Neuron (in vitro differentiated cells): ENCODE measurements around the gene PTPRG.

ENCODE experiments used
- H2AFZ ChIP-seq: one replicate; pipeline ENCODE4 v1.6.1; 2013; ENCODE audit warnings: low read depth, mild to moderate bottlenecking, inconsistent platforms, low read length, moderate library complexity
- H3K27me3 ChIP-seq: one replicate; pipeline ENCODE4 v1.6.1; 2013; ENCODE audit warnings: low read length; ENCODE audit not compliant: insufficient read depth
- H3K36me3 ChIP-seq: one replicate; pipeline ENCODE4 v1.6.1; 2013; ENCODE audit warnings: low read length; ENCODE audit not compliant: insufficient read depth
- H3K4me1 ChIP-seq: one replicate; pipeline ENCODE4 v1.6.1; 2013; ENCODE audit warnings: low read length; ENCODE audit not compliant: insufficient read depth
- H3K4me3 ChIP-seq: 2 replicates; pipeline ENCODE4 v1.5.1; 2013; ENCODE audit warnings: mild to moderate bottlenecking, low read length, moderate library complexity
- H3K9me3 ChIP-seq: one replicate; pipeline ENCODE4 v1.6.1; 2013; ENCODE audit warnings: low read length

PTPRG gene

GRCh38 chr3:61729038-61729634 lies 167.8 kb downstream of the PTPRG start:
- Histone ChIP-seq H3K27me3 (no peaks in the 10 kb centered on the region), H3K36me3 (no peaks in the 10 kb centered on the region), H3K4me3 (no peak overlapping the region), H3K4me1 (peaks cover 6% of the 10 kb centered on the region), H2AFZ (no peak overlapping the region), H3K9me3 (no peaks in the 10 kb centered on the region)

DNA sequence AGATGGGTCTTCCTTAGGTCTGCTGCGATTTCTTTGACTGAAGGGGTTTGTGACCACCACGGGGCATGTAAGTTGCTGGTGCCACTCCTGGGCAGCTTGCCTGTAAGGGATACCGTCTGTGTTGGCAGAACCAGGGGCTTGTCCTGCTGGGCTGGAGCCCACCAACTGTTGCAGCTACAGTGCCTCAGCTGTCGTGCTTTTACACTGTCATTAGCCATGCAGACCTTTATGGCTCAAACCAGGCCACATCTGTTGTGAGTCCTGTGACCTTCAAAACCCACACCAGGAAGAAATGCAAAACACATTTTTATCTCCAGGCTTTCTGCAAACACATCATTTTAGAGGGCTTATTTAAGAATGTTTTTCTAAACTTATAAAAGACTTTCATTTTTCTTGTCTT lies 168.7 kb downstream of the PTPRG start:
- no peak overlapping the region for H3K4me3 ChIP-seq
- no peaks in the 10 kb centered on the region for H3K9me3 ChIP-seq
- H3K36me3 ChIP-seq, result no peaks in the 10 kb centered on the region
- H3K4me1 ChIP-seq, result peaks cover 12% of the 10 kb centered on the region
- H2AFZ ChIP-seq, result no peak overlapping the region
- no peaks in the 10 kb centered on the region for H3K27me3 ChIP-seq

- peaks cover 18% of the 10 kb centered on the region for H3K4me1 ChIP-seq
- H3K36me3 ChIP-seq, result no peaks in the 10 kb centered on the region
- no peaks in the 10 kb centered on the region for H3K27me3 ChIP-seq
- H3K4me3 ChIP-seq, result no peak overlapping the region
- no peaks in the 10 kb centered on the region for H3K9me3 ChIP-seq
- no peak overlapping the region for H2AFZ ChIP-seq
Measured at GRCh38 chr3:61730577-61731231, 169.3 kb downstream of the PTPRG start.

GRCh38 chr3:61733000-61733399 lies 171.6 kb downstream of the PTPRG start:
- Histone ChIP-seq H3K27me3 (no peaks in the 10 kb centered on the region), H3K9me3 (no peaks in the 10 kb centered on the region), H3K4me3 (no peak overlapping the region), H3K4me1 (peaks cover 19% of the 10 kb centered on the region), H3K36me3 (no peaks in the 10 kb centered on the region), H2AFZ (no peak overlapping the region)

DNA sequence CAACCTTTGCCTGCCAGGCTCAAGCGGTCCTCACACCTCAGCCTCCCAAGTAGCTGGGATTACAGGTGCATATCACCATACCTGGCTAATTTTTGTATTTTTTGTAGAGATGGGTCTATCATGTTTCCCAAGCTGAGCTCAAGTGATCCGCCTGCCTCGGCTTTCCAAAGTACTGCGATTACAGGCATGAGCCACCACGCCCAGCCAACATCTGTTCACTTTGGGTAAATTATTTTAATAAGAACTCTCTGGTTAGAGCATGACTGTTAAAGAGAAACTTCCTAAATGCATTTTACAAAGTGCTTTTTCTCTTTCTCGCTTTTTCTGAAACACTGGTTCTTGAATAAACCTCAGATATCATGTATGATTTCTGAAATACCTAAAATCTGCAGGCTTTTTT lies 172.5 kb downstream of the PTPRG start:
- no peak overlapping the region for H2AFZ ChIP-seq
- H3K36me3 ChIP-seq, result no peaks in the 10 kb centered on the region
- H3K27me3 ChIP-seq, result no peaks in the 10 kb centered on the region
- H3K4me1 ChIP-seq, result peaks cover 19% of the 10 kb centered on the region
- no peaks in the 10 kb centered on the region for H3K9me3 ChIP-seq
- H3K4me3 ChIP-seq, result no peak overlapping the region

DNA sequence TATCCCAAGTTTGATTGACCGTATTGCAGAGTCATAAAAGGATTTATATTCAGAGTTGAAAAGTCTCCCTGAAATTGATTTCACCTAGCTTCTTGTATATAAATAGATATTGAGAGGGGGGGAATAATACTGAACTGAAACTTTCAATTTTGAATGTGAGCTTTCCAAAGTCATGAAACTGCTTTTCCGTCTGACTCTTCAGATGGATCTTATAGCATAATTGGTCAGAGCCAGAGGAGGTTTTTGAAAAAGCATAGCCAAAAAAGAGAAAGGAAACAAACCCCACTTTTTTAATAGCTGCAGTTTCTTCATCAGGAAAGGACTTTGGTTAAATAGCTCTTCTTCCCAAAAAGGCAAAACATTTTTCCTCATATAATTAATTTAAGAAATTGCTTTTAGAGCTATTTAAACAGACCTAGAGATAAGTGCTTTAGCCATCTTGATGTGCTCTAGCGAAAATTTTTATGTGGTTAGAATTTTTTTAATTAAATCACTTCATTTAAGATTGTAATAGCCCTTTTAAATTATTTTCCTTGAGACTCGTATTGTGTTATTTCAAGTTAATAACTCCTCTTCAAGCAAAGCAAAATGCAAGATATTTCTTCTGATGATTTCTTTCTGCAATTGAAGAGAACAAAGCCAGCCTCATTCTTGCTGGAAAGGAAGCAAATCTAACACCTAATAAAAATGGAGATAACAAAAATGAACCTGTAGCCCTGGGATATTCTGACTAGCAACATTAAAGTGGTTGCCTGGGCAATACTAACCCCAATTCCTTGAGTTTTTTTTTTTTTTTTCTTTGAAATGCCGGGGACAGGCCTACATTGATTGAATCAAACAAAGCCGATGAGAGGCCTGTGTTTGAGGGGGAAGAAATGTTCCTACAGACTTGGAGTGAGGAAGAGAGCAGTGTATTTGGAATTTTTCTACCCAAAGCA lies 173.6 kb downstream of the PTPRG start:
- no peaks in the 10 kb centered on the region for H3K9me3 ChIP-seq
- peak overlapping the region; percentile 40 for H2AFZ ChIP-seq
- no peaks in the 10 kb centered on the region for H3K36me3 ChIP-seq
- H3K27me3 ChIP-seq, result no peaks in the 10 kb centered on the region
- no peak overlapping the region for H3K4me3 ChIP-seq
- peaks cover 19% of the 10 kb centered on the region for H3K4me1 ChIP-seq

DNA sequence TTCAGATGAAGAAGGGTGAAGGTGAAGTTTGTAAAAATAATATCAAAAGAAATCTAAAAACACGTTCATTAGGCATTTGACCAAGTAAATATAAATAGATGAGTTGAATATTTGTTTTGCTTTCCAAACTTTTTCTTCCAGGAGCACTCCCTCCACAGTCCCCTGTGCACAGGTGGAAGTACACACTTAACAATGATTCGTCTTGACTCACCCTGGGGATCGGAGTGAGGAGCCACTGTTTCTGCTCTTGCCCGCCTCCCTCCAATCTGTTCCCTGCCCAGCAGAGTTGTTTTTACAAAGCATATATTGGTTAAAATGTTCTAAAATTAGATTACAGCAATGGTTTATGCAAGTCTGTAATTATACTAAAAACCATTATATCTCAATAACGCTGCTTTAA lies 175.1 kb downstream of the PTPRG start:
- Histone ChIP-seq H3K9me3 (no peaks in the 10 kb centered on the region), H3K36me3 (no peaks in the 10 kb centered on the region), H2AFZ (no peak overlapping the region), H3K27me3 (no peaks in the 10 kb centered on the region), H3K4me1 (peaks cover 18% of the 10 kb centered on the region), H3K4me3 (no peak overlapping the region)

DNA sequence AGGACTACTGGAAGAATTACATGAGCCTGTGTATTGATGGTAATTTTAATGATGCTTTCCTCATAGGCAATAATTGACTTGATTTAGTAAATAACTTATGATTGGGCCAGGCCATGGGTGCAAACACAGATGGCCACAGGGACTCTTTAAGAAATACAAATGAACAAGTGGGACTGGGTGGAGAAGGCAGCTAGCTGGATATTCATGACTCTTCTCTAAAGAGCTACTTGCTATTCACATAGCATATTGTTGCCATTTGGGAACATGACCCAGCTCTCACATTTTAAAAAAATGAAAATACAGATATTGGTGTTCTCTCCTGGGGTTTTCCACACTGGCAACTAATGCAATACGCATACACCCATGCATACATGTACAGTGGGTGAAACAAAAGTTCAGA lies 178.3 kb downstream of the PTPRG start:
- Histone ChIP-seq H3K27me3 (no peaks in the 10 kb centered on the region), H3K4me1 (peaks cover 28% of the 10 kb centered on the region), H3K9me3 (no peaks in the 10 kb centered on the region), H3K36me3 (no peaks in the 10 kb centered on the region), H3K4me3 (no peak overlapping the region), H2AFZ (no peak overlapping the region)

DNA sequence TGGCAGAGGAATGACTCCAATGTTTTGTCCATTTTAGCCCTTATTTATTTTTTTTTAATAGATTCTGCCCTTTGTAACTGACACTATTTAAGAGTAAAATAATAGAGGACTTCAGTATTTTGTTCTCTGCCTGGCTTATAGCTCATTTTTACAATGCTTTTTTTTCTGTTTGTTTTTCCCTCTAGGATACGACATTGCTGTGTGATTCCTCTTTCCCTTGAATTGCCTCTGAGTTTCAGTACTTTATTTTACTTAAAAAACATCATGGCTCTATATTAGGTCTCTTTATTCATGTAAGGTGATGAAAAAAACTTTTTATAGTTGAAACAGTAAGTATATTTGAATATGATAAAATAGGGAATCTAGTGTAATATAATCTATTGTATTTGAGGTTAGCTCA lies 179.1 kb downstream of the PTPRG start:
- H3K36me3 ChIP-seq, result no peaks in the 10 kb centered on the region
- H3K27me3 ChIP-seq, result no peaks in the 10 kb centered on the region
- H3K9me3 ChIP-seq, result no peaks in the 10 kb centered on the region
- H2AFZ ChIP-seq, result no peak overlapping the region
- H3K4me3 ChIP-seq, result no peak overlapping the region
- peaks cover 19% of the 10 kb centered on the region for H3K4me1 ChIP-seq

DNA sequence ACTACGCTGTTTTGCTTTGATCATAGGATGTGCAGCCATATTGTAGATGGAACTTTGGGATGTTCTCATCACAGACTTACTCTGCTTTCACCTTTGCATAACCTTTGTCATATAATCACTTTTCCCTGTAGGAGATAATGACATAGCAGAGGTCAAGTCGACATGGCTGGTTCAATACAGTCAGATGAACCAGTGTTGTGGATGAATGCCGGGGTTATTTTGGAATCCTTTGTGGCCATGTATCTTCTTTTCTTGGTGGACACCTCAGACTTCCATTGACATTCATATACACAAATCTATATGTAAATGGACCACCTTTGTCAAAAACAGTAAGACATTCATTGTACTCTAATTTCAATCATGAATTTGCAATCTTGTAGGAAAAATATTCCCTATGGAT lies 180.2 kb downstream of the PTPRG start:
- Histone ChIP-seq H3K27me3 (no peaks in the 10 kb centered on the region), H3K36me3 (no peaks in the 10 kb centered on the region), H3K4me1 (peaks cover 17% of the 10 kb centered on the region), H2AFZ (no peak overlapping the region), H3K9me3 (no peaks in the 10 kb centered on the region), H3K4me3 (no peak overlapping the region)

- Histone ChIP-seq H2AFZ (no peak overlapping the region), H3K27me3 (no peaks in the 10 kb centered on the region), H3K9me3 (no peaks in the 10 kb centered on the region), H3K4me3 (no peak overlapping the region), H3K36me3 (no peaks in the 10 kb centered on the region), H3K4me1 (peaks cover 17% of the 10 kb centered on the region)
Measured at GRCh38 chr3:61742006-61742405, 180.6 kb downstream of the PTPRG start.

DNA sequence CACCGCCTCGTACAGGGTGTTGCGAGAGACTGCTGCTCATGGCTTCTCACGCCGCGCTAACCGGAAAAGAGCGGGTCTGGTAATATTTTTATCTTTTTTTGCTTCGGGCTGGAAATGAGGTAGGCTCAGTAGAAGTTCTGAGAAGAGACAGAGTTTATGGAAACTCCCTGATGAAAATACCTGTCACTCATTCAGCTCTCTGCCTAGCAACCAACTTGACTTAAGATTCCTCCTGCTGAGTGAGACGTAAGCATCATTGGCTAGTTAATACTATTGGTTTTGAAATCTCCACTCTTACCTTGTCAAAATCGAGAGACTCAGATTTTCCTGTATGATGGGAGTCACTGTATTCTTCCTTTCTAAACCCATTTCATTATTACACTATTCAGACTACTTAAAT lies 181.7 kb downstream of the PTPRG start:
- no peaks in the 10 kb centered on the region for H3K9me3 ChIP-seq
- no peak overlapping the region for H3K4me3 ChIP-seq
- no peaks in the 10 kb centered on the region for H3K36me3 ChIP-seq
- H3K27me3 ChIP-seq, result no peaks in the 10 kb centered on the region
- no peak overlapping the region for H2AFZ ChIP-seq
- peaks cover 17% of the 10 kb centered on the region for H3K4me1 ChIP-seq

GRCh38 chr3:61743686-61744242 lies 182.4 kb downstream of the PTPRG start:
- Histone ChIP-seq H3K4me1 (peaks cover 17% of the 10 kb centered on the region), H2AFZ (no peak overlapping the region), H3K27me3 (no peaks in the 10 kb centered on the region), H3K9me3 (no peaks in the 10 kb centered on the region), H3K4me3 (no peak overlapping the region), H3K36me3 (no peaks in the 10 kb centered on the region)
